ENCODE data around the gene AOPEP.

- no peak for TF ChIP-seq EP300 (IDR thresholded peaks at IDR 0.05; ENCODE audit: borderline replicate concordance in 1 of 2, low read depth in 1 of 2, low read length in 1 of 2)
- no peak for TF ChIP-seq CTCF (IDR thresholded peaks at IDR 0.05)
- no peak for TF ChIP-seq REST (IDR thresholded peaks at IDR 0.05; ENCODE audit: low read depth, low read length)
- TF ChIP-seq USF2 (IDR thresholded peaks at IDR 0.05; ENCODE audit: borderline replicate concordance, low read depth, low read length) = no peak
- no peak for TF ChIP-seq TAF1 (IDR thresholded peaks at IDR 0.05; ENCODE audit: borderline replicate concordance, low read depth, low read length)
- TF ChIP-seq GATA2 (CRISPR knock-in tag; IDR thresholded peaks at IDR 0.05) = no peak
- TF ChIP-seq FOXJ3 (CRISPR knock-in tag; IDR thresholded peaks at IDR 0.05) = no peak
- TF ChIP-seq NFIC (IDR thresholded peaks at IDR 0.05; ENCODE audit: borderline replicate concordance) = no peak
- TF ChIP-seq MAX (IDR thresholded peaks at IDR 0.05; ENCODE audit: low read depth) = no peak
- no peak for TF ChIP-seq GABPA (IDR thresholded peaks at IDR 0.05; ENCODE audit: low read depth)
- no peak for TF ChIP-seq POLR2AphosphoS5 (IDR thresholded peaks at IDR 0.05; ENCODE audit: low read depth, low read length)
- TF ChIP-seq RFX5 (IDR thresholded peaks at IDR 0.05; ENCODE audit: low read length) = no peak
Measured at GRCh38 chr9:94772639-94773303, 46.3 kb downstream of the AOPEP start.
